Pons (tissue), 1 donor: ENCODE results near the gene CENPM.

Source experiments
- DNase-seq: peaks from one replicate; pipeline ENCODE4 v3.0.0-alpha.2; 2016; ENCODE audit warnings: low spot score

Gene CENPM

DNA sequence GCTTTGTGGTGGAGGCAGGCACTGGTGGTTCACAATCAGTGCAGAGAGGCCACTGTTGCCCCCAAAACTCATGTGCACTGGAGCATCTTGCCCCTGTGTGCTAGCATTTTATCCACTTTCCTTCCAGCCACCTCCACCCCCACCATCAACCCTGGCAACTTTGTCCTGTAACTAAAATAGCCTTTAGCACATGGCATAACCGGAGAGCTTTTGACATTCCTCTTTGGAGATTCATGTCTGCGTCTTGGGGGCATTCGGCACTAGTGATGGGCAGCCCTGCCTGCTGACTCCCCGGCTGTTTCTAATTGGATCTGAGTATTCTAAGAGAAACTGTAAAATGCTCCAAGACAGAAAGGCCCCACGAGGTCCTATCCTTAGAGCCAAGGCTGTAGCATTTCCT, 47.8 kb downstream of the CENPM start:
- DNase-seq = no peak

DNA sequence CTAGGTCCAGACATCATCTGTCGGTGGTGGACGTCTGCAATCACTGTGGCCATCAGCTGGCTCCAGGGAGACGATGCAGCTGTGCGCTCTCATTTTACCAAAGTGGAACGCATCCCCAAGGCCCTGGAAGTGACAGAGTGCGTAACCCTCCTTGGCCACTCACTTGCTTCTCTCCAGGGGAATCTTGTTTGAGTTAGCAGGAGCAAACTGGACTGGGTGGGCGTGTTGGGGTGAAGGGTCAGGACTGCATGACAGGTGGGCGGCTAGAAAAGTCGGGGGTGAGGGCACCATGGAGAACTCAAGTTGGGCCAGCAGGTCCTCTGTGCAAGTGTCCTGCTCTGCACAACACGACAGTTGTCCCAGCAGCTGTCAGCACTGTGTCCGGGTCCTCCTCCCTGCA, 48.3 kb downstream of the CENPM start:
- DNase-seq = no peak

DNA sequence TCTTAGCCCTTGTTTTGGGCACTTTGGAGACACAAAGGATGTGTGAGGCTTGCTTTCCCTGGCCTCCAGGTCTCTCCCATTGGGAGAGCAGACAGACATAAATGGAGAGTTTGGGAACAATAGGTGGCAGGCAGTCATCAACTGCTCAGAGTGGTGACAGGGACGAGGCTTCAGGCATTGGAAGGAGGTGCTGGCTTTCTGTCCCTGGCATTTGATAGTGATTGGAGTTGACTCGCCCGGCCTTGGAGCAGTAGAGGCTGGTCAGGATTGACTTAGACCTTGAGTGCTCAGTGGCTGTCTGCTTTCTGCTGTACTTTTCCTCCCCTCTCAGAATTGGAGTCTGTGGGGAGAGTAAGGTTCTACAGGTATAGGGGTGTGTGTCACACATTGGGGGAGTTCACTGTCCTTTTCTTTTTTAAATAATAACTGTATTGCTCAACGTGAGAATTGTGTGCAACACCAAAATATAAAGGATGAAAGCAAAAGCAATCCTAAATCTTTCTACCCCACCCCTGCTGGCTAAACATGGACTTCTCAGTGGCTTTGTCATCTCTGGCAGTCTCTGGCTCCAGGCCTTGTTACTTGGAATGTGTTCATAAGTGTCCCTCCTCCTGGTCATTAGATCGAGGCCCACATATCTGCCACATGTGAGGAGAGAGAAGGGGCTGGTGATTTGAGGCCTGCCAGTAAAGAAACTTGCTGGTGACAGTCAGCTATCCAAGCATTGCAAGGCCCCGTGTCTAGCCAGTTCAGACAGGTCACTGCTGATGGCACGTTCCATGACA, 53.2 kb downstream of the CENPM start:
- DNase-seq = no peak

DNA sequence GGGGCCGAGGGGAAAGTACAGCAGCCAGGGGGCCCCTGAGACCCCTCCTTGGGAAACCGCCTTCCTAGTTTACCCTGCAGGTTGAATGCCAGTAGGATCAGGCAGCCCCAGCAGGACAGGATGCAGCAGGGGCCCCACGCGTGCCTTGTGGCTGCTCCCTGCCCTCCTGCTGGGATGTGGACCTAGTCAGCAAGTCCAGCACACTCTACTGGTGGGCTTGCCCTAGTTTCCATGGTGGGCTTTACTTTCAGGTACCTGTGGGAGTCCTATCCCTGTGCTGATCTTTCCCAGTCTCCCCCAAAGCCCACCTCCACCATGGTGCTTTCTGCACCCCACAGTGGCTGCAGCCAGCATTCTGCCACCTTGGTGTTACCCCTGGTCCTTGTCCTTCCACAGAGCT, 54.2 kb downstream of the CENPM start:
- no peak for DNase-seq

DNA sequence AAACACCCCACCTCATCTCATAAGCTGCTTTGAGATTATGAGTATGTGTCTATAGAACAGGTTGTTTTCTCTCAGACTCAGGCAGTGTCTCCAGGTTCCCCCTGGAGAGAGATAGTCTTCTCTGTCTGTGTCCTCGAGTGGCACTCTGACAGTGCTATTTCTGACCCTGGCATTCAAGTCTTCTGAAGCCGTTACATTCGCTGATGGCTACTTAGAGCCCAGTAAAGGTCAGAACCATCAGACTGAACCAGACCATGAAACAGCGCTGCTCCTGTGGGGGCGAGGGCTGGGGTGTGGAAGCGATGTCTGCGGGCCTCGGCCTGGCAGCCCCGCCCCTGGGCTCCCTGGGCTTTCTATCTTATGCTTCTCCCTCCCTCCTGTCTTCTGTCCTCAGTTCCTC, 55.5 kb downstream of the CENPM start:
- no peak for DNase-seq
